Neural progenitor cell (in vitro differentiated cells): ENCODE data around the gene CPOX.

Source experiments
- EZH2 ChIP-seq: fragments of 200-600 bp; sonication (generic); IDR thresholded peaks from 2 replicates; pipeline ENCODE4 v1.6.1; 2017; ENCODE audit warnings: antibody characterized with exemption, mild to moderate bottlenecking, moderate library complexity
- EZH2phosphoT487 ChIP-seq: fragments of 200-600 bp; sonication (generic); IDR thresholded peaks from 2 replicates; pipeline ENCODE4 v1.6.1; 2017; ENCODE audit warnings: antibody characterized with exemption
- TF ChIP-seq, protein P1 (sequence below): fragments of 200-600 bp; sonication (generic); IDR thresholded peaks from 2 replicates; pipeline ENCODE4 v1.5.1; 2017; ENCODE audit warnings: antibody characterized with exemption, mild to moderate bottlenecking

GRCh38 chr3:98594628-98595324 is 1.4 kb upstream of the CPOX start:
- TF ChIP-seq, protein P1, sequence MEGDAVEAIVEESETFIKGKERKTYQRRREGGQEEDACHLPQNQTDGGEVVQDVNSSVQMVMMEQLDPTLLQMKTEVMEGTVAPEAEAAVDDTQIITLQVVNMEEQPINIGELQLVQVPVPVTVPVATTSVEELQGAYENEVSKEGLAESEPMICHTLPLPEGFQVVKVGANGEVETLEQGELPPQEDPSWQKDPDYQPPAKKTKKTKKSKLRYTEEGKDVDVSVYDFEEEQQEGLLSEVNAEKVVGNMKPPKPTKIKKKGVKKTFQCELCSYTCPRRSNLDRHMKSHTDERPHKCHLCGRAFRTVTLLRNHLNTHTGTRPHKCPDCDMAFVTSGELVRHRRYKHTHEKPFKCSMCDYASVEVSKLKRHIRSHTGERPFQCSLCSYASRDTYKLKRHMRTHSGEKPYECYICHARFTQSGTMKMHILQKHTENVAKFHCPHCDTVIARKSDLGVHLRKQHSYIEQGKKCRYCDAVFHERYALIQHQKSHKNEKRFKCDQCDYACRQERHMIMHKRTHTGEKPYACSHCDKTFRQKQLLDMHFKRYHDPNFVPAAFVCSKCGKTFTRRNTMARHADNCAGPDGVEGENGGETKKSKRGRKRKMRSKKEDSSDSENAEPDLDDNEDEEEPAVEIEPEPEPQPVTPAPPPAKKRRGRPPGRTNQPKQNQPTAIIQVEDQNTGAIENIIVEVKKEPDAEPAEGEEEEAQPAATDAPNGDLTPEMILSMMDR = no peak
- TF ChIP-seq EZH2phosphoT487 (no peak), EZH2 (no peak)
